ENCODE measurements around the gene FCN3.

DNA sequence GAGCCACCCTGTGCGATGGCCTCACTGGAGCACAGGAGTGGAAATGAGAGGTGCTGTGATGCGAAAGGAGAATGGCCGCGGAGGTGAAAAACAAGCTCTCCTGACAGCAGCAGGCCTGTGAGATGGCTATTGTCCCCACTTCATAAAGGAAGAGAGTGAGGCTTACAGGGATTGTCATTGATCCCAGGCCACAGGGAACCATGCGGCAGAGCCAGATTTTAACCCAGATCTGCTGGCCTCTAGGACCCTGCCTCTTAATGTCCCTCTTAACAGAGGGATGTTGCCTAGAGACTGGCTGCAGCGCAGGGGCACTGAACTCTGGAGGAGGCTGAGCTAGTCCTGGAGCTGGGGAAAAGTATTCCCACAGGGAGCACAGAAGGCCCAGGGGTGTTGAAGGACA is 35.9 kb downstream of the FCN3 start:
- TF ChIP-seq, protein P1, sequence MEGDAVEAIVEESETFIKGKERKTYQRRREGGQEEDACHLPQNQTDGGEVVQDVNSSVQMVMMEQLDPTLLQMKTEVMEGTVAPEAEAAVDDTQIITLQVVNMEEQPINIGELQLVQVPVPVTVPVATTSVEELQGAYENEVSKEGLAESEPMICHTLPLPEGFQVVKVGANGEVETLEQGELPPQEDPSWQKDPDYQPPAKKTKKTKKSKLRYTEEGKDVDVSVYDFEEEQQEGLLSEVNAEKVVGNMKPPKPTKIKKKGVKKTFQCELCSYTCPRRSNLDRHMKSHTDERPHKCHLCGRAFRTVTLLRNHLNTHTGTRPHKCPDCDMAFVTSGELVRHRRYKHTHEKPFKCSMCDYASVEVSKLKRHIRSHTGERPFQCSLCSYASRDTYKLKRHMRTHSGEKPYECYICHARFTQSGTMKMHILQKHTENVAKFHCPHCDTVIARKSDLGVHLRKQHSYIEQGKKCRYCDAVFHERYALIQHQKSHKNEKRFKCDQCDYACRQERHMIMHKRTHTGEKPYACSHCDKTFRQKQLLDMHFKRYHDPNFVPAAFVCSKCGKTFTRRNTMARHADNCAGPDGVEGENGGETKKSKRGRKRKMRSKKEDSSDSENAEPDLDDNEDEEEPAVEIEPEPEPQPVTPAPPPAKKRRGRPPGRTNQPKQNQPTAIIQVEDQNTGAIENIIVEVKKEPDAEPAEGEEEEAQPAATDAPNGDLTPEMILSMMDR (IDR thresholded peaks at IDR 0.05) = no peak
- no peak for TF ChIP-seq EZH2 (IDR thresholded peaks at IDR 0.05; ENCODE audit: borderline replicate concordance, insufficient read depth, low read depth, low read length, poor library complexity, severe bottlenecking)
